ENCODE data around the gene FOXA1.

GRCh38 chr14:37643701-37644100, 48.7 kb upstream of the FOXA1 start:
- TF ChIP-seq GATA2 (IDR thresholded peaks at IDR 0.05; ENCODE audit: low read depth, low read length) (no peak), GATA3 (IDR thresholded peaks at IDR 0.05; ENCODE audit: low read depth, low read length) (no peak)
